GM20431 (cell line): ENCODE results near the gene TSPAN10.
"Not testable (repeated sequence)": the region's sequence is repeated elsewhere in the genome, so short reads cannot be mapped to it uniquely, and the experiment has no call there.

Experiments
- in situ Hi-C: fragments of 300-500 bp; cut with MseI, MboI; formaldehyde crosslinking; loops from one replicate; pipeline ENCODE4 v1.15.0; 2020; ENCODE audit warnings: low sequenced_read_pairs; ENCODE audit not compliant: unreplicated experiment

TSPAN10 gene

GRCh38 chr17:81656835-81657234 lies 19.8 kb downstream of the TSPAN10 start:
- in situ Hi-C loops = no loop called here

DNA sequence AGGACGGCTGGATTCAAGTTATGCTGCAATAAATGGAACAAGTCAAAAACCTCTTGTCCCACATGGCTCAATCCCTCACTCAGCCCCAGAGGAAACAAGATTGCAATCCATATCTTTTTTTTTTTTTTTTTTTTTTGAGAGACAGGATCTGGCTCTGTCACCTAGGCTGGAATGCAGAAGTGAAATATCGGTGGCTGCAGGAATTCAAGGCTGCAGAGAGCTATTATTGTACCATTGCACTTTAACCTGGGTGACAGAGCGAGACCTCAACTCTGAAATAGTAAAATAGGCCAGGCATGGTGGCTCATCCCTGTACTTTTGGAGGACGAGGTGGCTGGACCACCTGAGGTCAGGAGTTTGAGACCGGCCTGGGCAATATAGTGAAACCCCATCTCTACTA lies 22.0 kb downstream of the TSPAN10 start:
- in situ Hi-C loops = no loop called here

DNA sequence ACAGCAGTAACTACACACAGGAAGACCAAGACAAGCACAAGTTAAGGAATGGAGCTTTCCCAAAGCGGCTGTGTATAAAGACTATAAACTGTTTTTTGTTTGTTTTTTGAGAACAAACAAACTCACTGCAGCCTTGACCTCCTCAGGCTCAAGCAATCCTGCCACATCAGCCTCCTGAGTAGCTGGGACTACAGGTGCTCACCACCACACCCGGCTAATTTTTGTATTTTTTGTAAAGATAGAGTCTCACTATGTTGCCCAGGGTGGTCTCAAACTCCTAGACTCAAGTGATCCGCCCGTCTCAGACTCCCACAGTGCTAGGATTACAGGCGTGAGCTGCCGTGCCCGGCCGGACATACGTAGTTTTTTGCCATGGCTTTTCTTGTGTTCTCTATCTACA lies 23.4 kb downstream of the TSPAN10 start:
- in situ Hi-C loops = no loop called here

DNA sequence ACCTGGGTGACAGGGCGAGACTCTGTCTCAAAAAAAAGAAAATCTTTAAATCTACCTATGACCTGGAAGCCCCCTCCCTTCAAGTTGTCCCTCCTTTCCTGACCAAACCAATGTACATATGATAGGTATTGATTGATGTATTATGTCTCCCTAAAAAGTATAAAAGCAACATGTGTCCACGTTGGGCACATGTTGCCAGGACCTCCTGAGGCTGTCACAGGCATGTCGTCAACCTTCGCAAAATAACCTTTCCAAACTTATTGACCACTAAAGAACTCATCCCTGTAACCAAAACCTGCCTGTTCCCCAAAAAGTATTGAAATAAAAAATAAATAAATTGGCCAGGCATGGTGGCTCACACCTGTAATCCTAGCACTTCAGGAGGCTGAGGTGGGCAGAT lies 25.0 kb downstream of the TSPAN10 start:
- in situ Hi-C loops = no loop called here

DNA sequence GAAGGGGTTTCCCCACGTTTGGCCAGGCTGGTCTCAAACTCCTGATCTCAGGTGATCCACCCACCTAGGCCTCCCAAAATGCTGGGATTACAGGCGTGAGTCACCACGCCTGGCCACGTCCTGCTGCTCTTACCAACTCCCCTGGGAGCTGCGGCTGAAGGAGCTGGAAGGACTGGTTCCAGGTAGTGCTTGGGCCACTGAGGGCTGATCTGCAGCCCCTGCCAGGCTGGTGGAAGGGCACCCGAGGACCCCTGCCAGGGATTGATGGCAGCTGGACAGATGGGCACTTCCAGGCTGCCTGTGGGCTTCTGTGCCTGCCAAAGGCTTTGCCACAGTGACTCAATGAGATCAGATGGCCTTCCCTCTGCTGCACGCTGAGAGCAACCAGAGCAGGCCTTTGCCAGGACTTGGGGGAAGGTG lies 27.1 kb downstream of the TSPAN10 start:
- in situ Hi-C loops = no loop called here

DNA sequence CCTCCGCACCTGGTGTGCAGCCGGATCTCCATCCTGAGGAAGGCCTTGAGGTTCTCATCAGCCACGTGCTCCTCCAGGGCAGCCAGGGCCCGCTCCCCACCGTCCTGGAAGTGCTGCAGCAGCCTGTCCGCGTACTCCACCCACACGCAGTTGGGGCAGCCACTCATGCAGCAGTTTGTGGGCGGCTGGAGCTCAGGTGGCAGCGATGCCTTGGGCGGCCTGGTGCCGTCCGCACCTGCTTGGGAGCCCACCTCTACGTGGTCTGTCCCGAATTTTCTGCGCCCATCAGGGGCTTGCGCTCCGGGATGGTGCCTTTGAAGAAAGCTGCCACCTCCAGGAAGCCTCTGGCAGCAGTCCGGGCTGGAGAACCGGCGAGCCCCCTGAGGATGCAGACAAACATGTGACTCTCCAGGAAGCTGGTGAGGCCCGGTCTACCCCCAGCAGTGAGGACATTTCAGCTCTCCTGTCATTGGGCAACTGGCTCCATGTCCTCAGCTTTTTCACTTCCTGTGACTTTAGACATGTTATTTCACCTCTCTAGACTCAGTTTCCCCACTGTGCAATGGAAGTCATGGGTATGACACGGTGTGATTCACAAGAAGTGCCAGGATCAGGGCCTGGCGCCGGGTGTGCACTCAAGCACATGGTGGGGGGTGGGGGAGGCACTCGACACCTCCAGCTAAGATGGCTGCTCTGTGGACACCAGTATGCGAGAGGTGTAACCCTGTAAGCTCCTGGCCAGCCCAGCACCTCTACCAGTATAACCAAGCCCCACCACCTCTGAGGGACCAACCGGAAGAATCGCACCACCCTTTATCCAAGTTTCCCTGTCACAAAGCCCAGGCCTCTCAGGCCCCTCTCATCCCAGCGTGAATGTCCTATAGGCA lies 28.5 kb downstream of the TSPAN10 start:
- in situ Hi-C loops = no loop called here

DNA sequence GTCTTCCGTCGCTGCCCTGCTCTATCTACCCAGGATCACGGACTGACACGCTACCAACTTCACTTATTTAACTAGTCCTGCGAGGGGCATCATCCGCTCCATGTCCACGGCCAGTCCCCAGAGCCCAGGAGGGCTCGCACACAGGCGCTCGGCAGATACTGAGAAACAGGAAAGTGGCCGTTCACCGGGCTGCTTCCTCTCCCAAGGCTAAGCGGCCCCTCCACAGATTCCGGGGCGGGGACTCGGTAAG lies 29.0 kb downstream of the TSPAN10 start:
- in situ Hi-C loops = no loop called here

- in situ Hi-C loops = no loop called here
Observed at GRCh38 chr17:81666342-81667191, 29.6 kb downstream of the TSPAN10 start, which contains the start of the genes CCDC137 and OXLD1. TSS of gene CCDC137 (plus strand) at chr17:81666737. CDS start at chr17:81666767, 30 bp downstream. TSS of gene OXLD1 (minus strand) at chr17:81666605. CDS start at chr17:81666577, 28 bp downstream.

DNA sequence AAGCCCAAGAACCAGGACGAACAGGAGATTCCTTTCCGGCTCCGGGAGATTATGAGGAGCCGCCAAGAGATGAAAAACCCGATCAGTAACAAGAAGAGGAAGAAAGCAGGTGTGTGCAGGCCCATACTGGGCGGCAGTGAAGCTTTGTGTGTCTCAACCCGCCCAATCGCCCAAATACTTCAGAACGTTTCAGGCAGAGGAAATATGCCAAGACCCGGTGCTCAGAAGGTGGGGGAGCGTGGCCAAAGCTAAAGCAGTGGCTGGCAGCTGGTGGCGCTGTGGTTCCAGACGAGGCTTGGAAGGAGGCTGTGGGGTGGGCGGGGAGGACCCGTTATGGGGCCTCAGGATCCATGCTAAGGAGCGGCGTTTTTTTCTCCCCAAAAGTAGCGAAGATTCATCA lies 30.8 kb downstream of the TSPAN10 start:
- in situ Hi-C loops = no loop called here

DNA sequence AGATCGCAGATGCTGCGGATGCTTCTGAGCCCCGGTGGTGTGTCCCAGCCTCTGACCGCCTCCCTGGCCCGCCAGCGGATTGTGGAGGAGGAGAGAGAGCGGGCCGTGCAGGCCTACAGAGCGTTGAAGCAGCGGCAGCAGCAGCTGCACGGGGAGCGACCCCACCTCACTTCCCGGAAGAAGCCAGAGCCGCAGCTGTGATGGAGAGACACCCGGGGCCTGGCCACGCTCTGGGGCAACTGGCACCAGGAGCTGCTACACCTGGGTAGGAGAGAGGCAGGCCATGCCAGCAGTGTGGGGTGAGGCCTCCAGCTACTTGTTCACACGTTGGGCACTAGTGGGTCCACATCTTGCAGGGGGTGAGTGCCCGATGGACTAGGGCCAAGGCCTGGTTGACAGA lies 35.5 kb downstream of the TSPAN10 start:
- in situ Hi-C loops = no loop called here

- in situ Hi-C loops = no loop called here
Observed at GRCh38 chr17:81672954-81673353, 36.0 kb downstream of the TSPAN10 start.

GRCh38 chr17:81673561-81674258 lies 36.7 kb downstream of the TSPAN10 start:
- in situ Hi-C loops = no loop called here

GRCh38 chr17:81675515-81676221 lies 38.7 kb downstream of the TSPAN10 start:
- in situ Hi-C loops = not testable (repeated sequence)

DNA sequence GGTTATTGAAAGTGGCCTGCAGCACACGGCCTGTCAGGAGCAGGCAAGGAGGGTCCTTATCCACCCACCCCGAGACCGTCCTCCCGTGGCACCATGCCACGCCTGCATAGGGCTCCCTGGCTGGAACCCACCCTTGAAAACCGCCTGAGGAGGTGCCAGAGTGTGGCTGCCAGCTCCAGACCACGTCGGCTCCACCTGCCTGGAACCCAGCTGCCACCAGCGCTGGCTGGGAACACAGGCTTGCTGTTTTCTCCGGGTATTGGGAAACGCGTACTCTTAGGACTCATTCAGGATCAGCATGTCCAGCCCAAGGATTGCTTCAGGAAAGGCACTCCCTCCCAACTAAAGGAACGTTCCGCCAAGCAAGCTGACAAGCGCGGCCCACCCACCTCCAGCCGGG lies 39.9 kb downstream of the TSPAN10 start:
- in situ Hi-C loops = no loop called here

GRCh38 chr17:81680150-81680549 lies 43.2 kb downstream of the TSPAN10 start:
- in situ Hi-C loops = no loop called here

GRCh38 chr17:81681672-81682071 lies 44.7 kb downstream of the TSPAN10 start:
- in situ Hi-C loops = no loop called here

GRCh38 chr17:81682565-81683207 lies 45.7 kb downstream of the TSPAN10 start:
- in situ Hi-C loops = no loop called here

DNA sequence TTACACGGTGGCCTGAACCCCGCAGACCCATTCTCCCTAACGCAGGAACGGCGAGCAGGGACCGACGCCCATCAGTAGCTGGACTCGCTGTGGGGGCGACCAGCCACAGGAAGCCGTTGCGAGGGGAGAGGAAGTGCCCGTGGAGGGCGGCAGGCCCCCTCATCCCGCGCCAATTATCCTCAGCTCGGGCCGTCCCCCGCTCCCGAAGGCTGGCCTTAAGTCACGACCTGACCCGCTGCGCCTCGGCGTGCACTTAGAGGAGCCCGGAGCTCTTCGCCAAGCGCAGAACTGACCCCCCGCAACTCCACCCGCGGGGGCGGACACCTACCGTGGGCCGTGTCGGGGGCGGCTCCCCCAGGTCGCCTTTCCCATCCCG lies 46.2 kb downstream of the TSPAN10 start:
- in situ Hi-C loops = no loop called here

DNA sequence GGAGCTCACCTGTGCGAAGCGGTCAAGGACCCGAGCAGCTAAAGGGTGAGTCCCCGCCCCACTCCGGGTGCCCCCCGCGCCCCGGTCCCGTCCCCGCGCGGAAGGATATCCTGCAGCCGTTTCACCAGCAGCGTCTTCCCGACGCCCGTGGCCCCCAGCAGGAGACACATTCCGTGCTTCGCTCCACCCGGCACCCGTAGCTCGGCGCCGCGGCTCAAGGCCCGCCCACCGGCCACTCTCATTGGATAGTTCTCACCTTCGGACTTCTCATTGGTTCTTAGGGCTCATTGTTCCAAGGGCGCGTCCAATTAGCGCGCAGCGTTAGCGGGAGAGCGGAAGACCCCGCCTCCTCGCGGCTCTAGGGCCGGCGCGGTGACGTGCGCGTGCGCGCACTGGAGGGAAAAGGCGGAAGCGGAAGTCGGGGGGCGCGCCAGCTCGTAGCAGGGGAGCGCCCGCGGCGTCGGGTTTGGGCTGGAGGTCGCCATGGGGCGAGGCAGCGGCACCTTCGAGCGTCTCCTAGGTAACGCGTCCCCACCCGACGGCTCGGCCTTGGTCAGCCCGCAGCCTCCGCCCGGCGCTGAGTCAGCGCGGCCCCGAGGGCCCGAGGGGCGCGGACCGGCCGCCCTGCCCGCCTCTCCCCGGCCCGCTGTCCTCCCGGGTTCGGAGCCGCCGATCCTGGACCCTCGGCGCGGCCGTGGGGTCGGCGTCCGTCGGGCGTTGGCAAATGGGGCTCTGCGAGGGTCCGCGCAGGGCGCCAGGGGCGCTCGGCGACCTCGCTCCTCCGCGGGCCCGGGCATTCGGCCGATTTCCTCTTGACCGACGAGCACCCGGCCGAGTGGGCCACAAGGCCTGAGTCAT lies 46.8 kb downstream of the TSPAN10 start, which contains the start of the genes ARL16 and HGS:
TSS of gene ARL16 (minus strand) at position 214 of the 858 bp plus-strand sequence. CDS start at position 170, 44 bp downstream.
TSS of gene HGS (plus strand) at position 428 of the 858 bp plus-strand sequence. CDS start at position 484, 56 bp downstream.
- in situ Hi-C loops = no loop called here
